Hematopoietic multipotent progenitor cell treated with erythropoietin and hydrocortisone succinate and interleukin-3 and kit ligand, for 17 days (in vitro differentiated cells): ENCODE results near the gene MBNL2.
A peak's percentile ranks its signal among the peaks of the same experiment; 100 is the strongest.

Experiments
- DNase-seq: peaks from one replicate; pipeline ENCODE4 v3.0.0-alpha.2; 2015; ENCODE audit warnings: low spot score

The MBNL2 gene

DNA sequence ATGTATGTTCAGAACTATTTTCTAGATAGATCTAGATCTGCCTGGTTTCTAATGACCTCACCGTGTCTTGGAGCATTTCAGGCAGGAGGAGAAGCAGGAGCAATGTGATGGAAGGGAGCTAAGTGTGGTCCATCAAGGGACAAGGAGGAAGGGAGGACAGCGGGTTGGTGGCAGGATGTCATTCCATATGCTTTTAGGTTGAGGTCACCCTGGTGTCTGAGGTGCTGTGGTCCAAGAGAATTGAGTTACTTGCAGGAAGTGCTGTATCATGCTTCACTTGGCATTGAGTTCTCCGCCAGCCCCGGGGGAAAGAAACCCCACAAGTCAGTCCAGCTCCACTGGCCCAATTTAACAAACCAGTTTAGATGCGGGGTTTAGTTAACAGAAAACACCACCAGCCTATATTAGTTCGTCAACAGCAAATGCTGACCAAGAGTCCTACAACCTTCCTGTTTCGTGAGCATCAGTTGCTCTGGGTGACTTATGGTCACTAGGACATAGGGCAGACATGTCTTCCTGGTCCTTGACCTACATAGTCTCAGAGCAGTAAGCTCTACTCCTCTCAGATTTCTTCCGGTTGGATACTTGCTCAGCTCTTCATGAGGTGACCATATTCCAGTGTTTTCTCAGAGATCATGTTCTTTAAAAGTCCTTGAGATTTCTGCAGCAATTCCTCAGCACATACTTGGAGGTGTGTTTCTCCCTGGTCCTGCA, 79.4 kb downstream of the MBNL2 start:
- DNase-seq, result no peak

DNA sequence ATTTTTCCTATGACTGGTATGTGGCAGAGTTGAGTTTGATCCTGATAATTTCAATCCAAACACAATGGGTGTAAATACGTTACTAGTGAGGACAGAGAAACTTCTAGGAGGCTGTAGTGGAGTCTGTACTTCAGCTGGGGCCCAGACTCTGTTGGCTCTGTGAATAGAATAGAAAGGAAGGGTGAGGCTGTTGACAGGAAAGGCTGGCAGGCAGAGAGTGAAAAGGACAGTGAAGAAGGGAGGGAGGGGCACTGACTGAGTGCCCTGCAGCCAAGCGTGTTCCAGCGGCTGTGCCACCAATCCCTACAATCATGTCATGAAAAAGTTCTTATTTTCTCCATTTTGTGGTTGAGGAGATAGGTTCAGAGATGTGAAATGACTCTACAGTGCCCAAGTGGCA, 80.5 kb downstream of the MBNL2 start:
- DNase-seq, result no peak

DNA sequence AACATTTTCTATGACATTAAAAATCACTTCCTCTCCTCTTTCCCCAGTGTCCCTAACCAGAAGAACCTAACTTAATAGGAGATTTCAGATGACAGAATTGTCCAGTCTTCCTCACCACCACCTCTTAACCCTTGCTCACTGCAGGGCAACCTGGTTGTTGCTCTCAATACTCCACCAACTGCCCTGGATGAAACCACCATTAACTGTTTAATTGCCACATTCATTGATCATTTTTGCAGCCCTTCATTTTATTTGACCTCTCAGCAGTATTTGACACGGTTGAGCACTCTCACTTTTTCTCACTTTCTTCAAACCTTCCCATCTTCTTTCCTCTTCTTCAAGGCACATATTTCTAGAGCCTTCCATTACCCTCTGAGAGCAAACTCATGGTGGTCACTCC, 84.0 kb downstream of the MBNL2 start:
- no peak for DNase-seq

DNA sequence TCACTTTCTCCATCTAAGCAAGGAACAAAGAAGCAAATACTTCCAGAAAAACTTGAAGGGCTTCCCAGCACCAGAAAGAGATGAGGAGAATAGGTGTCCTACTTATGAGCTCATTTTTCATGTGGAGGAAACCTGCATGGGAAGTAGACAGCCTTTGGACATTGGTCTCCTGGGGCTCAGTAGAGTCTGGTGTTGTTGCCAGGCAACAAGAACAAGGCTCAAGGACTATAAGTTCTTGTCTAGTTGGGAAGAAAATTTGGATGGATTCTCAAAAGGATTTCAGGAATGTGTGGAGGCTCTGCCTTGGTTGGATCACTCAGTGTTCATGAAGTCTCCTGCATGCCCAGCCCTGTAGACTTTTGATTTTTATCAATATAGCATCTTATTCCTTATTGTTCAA, 84.5 kb downstream of the MBNL2 start:
- no peak for DNase-seq

DNA sequence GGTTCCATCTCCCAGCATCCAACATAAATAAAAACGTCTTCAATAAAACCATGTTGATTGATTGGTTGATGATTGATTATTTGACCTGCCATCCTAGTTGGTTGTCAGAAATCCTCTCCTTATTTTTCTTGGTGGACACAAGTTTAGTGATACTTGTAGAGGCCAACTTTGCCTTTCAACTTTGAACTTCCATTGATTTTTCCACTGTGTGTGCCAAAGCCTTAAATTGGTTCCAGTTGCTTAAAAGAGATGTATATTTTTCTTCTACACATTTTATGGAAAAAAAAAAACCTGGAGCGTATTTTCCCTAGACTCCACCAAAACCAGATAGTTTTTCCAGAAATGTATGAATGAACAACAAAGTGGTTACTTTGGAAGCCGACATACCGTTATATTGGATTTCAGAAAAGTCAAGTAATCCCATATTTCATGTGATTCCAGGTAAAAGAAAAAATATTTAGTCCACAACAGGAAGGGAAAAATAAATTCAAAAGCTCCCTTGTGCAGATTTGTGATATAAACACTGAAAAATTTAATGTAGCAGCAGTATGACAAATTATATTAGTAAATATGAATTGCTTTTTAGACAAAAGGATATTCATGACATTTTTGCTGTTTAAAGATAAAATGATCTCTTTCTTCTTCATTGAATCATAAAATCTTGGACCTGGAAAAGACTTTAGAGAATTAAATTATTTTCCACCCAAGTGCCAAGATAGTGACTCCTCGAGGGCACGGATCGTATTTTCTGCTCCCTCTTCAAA, 85.2 kb downstream of the MBNL2 start:
- DNase-seq, result no peak

GRCh38 chr13:97307882-97308624, 85.9 kb downstream of the MBNL2 start:
- DNase-seq, result no peak

- DNase-seq, result no peak
Measured at GRCh38 chr13:97308735-97309429, 86.7 kb downstream of the MBNL2 start.

DNA sequence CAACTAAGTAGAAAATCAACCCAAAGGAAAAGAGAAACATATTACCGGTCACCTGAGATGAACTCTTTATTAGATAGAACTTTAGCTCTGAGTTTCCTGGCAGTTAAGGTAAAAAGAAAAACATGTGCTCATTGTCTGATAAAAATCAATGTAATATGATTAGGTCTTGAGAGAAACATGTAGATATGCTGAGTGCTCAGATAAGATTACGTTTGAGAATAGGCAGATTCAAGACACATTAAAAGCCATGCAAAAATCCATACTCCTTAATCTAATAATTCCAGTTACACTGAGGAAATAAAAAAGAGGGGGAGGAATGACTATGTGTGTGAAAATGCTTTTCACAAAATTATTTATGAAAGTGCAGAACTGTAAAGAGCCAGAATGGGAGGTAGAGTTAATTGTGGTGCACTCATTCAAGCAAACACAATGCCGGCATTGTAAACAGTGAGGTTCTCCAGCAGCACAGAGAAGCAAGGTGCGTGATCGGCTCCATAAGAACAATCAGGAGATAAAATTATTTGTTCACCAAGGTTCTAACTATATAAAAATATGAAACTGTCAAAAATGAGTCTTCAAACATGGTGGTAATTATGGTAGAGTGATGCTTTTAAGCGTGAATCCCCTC, 88.8 kb downstream of the MBNL2 start:
- DNase-seq, result no peak

DNA sequence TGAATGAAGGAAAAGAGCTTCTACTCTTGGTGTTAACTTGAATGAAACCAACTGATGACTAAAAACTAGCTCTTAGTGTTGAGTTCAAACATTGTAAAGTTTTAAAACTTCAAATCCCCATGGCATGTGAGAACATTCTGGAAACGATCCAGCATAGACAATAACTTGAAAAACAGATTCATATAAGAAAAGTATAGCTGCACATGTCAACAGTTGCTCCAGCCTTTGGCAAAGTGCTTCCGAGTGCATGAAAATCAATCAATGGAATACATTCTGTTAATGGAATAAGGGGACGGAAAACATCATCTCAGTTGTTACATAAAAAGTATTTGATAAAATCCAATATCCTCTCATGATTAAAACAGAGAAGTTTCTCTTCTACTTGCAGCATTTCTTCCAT, 89.8 kb downstream of the MBNL2 start:
- no peak for DNase-seq

DNA sequence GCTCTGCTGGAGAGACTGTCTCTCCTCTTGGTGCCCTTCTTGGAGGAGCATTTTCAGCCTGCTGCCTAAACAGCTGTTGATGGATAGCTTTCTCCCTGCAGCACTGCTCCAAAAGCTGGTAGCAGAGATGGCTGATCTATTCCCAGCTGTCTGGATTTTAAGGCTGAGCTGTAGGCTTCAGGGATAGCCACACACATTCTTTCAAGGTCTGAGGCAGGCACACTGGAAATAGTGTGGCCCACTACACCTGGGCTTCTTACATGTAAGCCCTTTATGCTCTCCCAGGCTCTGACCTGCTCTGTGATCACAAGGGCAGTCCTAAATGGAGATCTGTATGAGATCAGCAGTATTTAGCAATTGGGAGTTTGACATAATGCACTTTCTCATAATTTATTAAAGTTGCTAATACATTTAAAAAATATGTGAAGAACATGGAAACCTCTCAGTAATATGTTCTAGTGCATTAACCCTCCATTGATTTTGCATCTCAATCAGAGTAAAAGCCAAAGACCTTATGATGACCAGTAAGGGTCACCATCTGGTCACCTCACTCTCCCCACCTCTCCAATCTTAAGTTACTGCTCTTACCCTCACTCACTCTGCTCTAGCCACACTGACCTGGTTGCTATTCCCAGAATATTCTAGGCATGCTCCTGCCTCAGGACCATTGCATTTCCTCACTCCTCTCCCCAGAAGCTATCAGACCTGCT, 91.6 kb downstream of the MBNL2 start:
- DNase-seq, result no peak

DNA sequence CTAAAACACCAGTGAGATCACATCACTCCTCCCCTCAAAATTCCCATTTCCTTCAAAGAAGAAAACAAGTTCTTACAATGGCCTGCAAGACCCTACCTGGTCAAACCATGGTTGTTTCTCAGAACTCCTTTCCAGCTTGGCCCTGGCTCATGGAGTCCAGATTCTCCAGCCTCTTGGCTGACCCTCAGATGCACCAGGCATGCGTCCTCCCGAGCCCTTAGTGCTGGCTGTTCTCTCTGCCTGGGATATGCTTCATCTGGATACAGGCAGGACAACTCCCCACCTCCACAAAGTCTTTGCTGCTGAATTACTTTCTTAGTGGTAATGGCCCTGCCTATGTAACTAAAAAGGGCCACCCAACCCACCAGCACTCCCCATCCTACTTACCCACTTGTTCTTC, 94.3 kb downstream of the MBNL2 start:
- no peak for DNase-seq

GRCh38 chr13:97317933-97318332, 95.8 kb downstream of the MBNL2 start:
- no peak for DNase-seq

- DNase-seq, result no peak
Measured at GRCh38 chr13:97318532-97318931, 96.4 kb downstream of the MBNL2 start.

DNA sequence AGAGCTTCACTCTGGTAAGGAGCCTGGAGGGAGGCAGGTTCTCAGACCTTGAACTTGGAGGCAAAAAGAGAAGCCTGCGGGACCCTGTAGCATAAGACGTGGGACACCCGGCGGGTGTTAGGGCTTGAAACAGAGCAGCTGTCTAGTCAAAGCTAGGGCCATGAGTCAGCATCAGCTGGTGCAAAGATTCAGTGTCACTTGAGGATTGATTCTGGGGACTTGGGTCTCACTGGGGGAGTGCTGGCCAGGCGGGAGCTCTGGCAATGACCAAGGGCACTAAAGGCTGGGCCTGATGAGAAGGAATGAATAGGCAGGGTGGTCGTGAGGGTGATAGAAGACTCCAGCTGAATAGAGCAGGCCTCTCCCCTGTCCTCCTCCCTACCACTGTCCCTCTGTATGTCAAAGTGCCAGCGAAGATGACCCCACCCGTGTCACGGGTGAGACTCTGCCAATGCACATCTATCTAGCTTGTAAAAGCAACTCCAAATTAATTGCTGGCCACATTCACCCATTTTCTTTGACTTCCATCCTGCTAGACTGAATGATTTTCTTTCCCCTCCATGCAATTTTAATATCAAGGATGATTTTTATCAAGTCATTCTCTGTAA, 97.1 kb downstream of the MBNL2 start:
- peak; percentile 71 for DNase-seq

GRCh38 chr13:97321101-97321500, 99.0 kb downstream of the MBNL2 start:
- DNase-seq, result no peak

DNA sequence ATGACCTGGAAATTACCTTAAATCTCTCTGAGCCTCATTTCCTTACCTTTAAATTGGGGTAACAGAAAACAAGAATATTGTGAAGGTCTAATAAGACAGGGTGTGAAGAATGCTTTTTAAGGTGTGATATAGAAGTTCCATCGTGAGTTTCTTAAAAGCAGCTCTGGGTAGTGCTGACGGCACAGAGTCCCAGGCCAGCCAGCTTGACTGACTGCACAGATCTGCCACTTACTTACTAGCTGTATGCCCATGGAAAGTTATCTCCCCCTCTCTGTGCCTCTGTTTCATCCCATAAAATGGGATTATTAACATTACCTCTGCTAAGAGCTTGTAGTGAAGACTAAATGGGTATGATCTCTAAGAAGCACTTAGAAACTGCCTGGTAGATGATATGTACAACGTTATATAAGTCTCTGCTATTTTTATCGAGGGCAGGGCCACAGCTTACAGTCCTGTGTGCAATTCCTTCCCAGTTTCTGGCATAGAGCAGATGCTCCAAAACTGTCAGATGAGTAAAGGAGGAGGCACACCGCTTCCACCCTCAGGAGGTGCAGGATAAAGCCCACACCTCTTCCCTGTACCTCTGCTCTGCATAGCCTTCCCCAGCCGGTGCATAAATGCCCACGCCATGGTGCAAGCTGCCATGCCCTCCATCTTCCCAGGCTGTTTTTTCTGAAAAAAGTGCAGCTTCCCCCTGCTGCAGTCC, 99.6 kb downstream of the MBNL2 start:
- DNase-seq, result no peak

- DNase-seq, result no peak
Measured at GRCh38 chr13:97322740-97323342, 100.7 kb downstream of the MBNL2 start.

DNA sequence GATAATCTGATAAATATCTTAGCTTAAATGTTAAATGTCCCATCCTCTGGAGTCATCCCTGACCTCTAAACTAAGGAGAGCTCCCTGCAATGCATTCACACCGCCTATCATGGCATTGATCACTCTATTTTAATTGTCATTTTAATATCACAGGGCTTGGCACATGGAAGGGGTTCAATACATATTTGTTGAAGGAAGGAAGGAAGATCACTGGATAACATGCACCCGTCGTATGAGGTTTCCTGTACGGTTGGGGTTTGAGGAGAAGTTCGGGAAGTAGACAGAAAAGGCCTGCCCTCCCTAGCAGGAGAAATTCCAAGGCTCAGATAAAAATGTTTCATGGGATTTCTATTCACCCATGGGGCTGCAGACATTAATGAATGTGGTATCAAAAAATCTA, 102.0 kb downstream of the MBNL2 start:
- DNase-seq, result no peak

DNA sequence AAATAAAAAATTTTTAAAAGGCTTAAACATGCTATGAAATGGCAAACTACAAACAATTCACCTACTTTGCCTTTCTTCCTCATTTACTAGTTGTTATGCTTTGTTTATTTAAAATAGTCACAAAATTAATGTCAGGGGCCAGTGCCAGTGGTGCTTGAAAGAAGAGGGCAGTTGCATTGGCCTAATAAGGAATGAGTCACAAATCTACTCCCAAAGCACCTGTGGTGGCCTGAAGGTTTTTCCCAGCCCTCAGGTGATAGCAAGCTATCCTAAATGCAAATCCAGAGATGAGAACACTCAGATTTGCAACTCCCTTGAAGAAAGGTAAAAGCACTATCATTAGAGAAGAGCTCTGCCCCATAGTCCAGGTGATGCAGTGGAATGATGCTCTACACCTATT, 103.6 kb downstream of the MBNL2 start:
- peak; percentile 39 for DNase-seq

- peak; percentile 75 for DNase-seq
Measured at GRCh38 chr13:97327086-97327485, 105.0 kb downstream of the MBNL2 start.
